NCI-H2227 (cell line): Measurements from ENCODE around the gene GOLGA8J.
"Not testable (repeated sequence)": the region's sequence is repeated elsewhere in the genome, so short reads cannot be mapped to it uniquely, and the experiment has no call there.

Source experiments
- DNase-seq: peaks from one replicate; lab custom pipeline; 2025; ENCODE audit not compliant: unreplicated experiment; lab: John Stamatoyannopoulos, UW

Gene GOLGA8J

GRCh38 chr15:30082655-30083054 is at the start of gene GOLGA8J:
GOLGA8J (plus strand) TSS chr15:30082955; CDS start chr15:30083053, 98 bp downstream.
- DNase-seq: not testable (repeated sequence)

- DNase-seq: no peak
Observed at GRCh38 chr15:30033211-30033610, 49.5 kb upstream of the GOLGA8J start.

DNA sequence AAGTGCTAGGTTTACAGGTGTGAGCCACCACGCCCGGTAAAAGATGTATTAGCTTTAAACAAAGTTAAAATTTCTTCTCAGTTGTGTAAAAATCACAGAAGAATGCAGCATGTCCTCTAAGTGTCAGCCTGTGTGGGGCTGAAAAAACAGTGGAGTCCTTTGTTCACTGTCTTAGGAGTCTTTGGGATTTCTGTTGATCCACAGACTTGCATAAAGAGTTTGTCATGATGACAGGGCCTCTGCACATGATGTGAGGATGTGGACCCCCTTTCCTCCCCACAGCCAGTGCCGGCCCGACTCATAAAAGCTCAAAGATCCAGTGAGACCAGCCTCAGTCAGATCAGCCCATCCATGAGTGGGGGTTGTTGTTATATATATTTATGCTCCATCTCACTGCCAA is 49.0 kb upstream of the GOLGA8J start:
- DNase-seq: no peak

DNA sequence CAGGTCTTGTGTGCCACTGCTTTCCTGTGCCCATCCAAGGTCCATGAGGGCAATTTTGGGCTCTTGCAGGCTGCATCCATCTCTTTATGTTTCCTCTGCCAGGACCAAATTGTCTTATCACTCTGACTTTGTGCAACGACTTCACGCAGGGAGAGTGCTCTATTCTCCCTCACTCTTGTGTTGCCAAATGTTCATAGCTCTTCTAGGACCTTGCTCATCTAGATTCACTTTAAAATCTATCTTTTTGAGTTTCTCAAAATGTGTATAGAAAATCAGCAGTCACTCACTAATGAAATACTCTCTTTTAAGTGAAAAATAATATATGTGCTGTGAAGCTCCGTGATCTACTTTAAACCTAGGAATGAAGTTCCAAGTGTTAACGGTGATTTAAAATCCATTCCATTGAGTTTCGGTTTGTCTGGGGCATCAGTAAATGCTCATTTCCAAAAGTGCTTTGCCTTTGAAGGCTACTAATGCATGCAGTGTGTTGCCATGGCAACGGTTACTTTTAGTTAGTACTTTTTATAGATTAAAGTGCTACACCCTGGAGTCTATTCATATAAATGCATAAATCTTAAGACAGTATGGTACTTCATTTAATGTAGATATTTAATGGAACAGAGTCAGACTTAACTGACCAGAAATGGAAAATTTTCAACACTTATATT is 46.6 kb upstream of the GOLGA8J start:
- no peak for DNase-seq

DNA sequence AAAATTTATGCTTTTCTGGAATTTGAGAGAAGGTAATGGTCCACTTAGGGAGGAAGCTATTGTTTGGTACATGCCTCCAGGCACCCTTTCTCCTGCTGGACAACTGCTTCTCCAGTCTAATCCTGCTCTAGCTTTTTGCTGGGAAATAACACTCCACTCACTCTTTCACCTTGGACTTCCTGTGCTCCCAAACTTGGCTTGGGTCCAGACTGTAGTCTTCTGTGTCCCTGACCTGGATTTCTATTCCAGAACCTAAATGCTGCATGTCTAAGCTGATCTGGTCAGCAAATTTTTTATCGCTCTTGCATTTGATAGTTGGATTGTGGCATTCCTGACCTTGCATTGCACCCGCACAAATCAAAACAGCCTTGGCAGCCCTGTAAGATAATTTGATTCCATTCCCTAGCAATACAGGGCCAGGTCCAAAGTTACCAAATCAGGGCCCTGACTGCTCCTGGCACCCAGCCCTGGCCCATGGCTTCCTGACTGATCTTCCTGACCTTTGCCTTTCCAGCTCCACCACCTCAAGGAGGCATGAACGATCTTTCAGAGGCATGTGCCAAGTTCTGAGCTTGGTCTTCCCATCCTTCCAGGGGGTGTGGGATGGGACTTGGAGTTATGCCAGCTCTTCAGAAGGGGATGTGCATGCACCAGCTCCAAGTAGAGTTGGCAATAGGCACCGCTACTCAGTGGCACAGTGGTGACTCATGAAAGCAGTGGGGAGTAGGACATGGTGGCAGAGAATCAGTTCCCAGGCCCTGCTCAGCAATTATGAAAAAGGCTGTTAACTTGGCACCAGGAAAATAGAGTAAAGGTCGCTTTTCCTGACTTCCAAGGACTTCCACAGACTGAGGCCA is 43.9 kb upstream of the GOLGA8J start:
- no peak for DNase-seq

- no peak for DNase-seq
Observed at GRCh38 chr15:30041868-30042267, 40.9 kb upstream of the GOLGA8J start.

- DNase-seq: no peak
Observed at GRCh38 chr15:30042556-30042955, 40.2 kb upstream of the GOLGA8J start.

DNA sequence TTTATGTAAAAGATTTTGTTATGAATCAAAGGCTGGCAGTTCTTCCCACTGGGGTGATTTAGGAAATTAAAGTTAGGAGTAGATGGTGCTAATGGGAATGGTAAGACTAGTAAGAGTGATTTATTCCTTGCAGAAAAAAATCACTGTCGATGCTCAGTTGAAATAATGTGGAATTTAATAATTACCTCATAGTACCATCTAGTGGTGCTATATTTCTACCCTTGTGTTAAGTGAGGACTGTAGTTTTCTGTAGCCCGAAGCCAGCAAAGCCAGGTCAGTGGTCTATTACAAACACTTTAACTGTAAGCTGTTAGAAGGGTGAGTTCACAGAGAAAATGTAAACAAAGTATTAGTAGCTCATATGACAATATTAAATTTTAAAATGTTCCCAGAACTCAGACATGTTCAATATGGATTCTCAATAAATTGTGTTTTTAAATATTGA is 39.5 kb upstream of the GOLGA8J start:
- DNase-seq: no peak

GRCh38 chr15:30044377-30044776 is 38.4 kb upstream of the GOLGA8J start:
- no peak for DNase-seq

- DNase-seq: not testable (repeated sequence)
Observed at GRCh38 chr15:30044826-30045225, 37.9 kb upstream of the GOLGA8J start.

GRCh38 chr15:30045248-30046041 is 37.3 kb upstream of the GOLGA8J start:
- DNase-seq: not testable (repeated sequence)

DNA sequence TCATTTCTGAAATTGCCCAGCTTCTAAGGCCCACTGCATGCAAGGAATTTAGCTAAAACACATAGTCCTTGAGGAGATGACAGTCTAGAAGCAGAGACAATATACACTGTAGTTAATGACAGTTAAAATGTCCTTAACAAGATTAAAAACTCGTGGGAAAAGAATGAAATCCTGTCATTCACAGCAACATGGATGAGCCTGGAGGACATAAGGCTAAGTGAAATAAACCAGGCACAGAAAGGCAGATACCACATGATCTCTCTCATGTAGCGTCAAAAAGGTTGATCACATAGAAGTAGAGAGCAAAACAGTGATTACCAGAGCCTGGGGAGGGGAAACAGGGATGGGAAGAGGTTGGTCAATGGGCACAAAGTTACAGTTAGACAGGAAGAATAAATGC is 36.3 kb upstream of the GOLGA8J start:
- DNase-seq: no peak

GRCh38 chr15:30055604-30056003 is 27.2 kb upstream of the GOLGA8J start:
- no peak for DNase-seq

DNA sequence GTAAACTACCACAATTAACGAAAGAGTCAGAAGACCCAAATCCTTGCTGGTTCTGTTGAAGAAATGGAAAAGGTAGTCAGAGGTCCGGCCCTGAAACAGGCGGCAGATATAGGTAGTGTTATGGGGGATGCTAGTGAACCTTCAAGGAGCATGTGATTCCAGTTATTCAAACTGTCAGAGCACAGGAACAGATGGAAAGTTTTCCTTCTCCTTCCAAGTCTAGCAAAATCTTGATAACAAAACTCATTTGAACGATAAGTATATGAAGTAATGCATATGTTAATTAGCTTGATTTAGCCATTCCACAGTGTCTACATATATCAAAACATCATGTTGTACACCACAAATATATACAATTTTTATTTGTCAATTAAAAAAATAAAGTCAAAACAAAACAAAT is 26.6 kb upstream of the GOLGA8J start:
- no peak for DNase-seq

DNA sequence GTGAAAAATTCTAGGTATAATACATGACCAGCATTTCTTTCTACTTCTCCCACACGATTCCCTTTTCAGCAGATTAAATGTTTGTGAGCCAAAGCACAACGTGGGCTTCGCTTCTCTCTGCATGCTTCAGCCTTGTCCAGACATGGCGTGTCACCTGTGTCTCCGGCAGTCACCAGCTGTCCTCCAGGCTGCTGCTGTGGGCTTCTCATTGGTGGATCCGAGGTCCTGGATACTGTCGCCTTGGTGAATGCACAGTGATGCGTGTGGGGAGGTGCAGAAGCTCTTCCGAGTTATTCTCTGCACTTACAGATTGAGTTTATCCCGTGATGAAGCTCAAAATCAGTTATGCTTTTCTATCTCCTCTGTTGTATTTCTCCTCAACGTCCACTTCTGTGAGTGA is 23.0 kb upstream of the GOLGA8J start:
- DNase-seq: no peak

- no peak for DNase-seq
Observed at GRCh38 chr15:30062881-30063280, 19.9 kb upstream of the GOLGA8J start.

DNA sequence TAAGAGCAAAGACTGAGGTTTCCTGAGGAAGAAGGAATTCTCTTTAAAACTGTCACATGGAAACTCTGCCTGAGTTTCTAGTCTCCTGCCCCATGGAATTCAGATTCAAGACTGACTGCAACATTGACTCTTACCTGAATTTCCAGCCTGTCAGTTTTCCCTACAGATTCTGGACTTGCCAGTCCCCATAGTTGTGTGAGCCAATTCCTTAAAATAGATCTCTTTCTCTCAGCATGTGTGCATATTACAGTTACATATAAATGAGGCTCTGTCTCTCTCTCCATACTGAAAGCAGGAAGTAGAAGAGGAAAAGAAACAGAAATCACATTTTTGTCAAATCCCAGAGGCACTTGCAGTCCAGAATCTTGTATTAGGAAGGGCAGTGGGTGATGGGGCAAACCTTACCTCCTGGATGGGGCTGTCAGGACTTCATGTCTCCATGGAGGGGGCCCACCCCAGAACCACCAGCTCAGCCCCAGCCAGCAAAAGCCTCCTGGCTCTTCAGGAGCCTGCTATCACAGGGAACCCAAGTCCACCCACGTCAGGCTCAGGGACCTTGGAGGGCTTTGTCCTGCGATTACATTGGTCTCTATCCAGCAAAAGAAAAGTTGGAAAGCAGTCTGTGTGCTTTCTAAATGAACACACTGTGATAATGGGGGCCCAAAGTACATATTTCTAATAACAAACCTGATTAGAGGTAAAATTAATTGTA is 18.8 kb upstream of the GOLGA8J start:
- no peak for DNase-seq

DNA sequence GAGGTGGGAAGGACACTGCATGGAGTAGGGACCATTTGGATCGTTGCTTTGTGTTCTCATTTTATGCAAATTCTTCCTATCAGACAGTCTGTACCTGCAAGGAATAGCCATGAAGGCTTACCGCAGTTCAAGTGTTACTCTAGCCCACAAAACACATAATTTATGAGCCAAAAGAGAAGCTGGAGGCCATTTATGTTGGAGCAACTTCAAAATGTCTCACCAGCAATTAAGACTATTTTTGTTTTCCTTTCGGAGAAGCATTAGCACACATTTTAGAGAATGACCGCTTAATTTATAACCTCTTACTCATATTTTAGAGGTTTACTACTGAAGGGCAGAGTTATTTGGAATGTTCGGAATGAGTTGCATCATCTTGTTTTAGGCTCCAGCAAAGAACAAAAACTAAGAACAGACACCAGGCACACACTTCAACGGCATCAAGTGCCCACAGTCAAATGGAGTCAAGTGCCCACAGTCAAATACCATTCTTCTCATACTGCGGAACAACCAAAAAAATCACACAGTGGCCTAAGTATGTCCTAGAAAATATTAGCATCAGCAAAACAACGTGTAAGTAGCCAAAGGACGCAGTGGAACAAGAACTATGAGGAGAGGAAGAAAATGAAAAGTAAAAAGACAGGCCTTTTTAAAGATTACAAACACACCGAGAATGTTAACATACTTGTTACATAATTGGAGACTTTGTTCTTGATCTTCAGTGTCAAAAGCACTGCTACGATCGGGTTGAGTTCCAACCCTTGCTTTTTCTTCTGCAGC is 17.5 kb upstream of the GOLGA8J start:
- DNase-seq: no peak

- DNase-seq: no peak
Observed at GRCh38 chr15:30068326-30068725, 14.4 kb upstream of the GOLGA8J start.

DNA sequence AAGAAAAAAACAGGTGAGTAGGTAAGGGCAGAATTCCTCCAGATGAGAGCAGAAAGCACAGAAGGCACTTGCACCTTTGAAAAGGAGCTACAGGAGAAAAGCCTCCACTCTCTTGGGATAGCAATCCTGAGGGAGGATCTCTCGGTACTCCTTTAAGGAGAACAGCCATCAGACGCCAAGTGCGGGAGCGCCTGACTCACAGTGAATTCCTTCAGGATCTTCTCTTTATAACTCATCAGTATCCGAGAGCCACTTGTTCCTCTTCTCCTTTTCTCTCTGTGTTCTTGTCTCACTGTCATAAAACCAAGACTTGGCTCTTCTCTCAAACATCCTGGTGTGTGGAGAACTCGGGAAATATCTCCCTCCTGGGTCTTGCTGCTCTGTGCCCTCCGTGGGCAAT is 10.1 kb upstream of the GOLGA8J start:
- DNase-seq: no peak
